GM12801 (cell line): ENCODE measurements around the gene SLC9A7.

Experiments used
- TF ChIP-seq, protein P1 (sequence below): IDR thresholded peaks from one replicate; pipeline ENCODE4 v1.5.1; 2011; ENCODE audit warnings: control low read depth; ENCODE audit not compliant: insufficient read length; ENCODE audit errors: extremely low read depth

The SLC9A7 gene

DNA sequence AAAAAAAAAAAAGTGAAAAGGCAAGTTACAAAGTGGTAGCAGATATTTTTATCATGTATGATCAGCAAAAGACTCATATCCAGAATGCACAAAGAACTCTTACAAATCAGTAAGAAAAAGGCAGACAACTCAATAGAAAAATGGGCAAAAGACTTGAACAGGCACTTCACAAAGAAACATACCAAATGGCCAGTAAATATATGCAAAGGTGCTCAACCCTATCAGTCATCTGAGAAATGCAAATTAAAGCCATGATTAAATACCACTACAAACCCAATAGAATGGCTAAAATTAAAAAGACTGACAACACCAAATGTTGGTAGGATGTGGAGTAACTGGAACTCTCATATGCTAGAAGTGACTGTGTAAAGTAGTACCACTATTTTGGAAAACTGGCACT is 140.0 kb downstream of the SLC9A7 start:
- TF ChIP-seq, protein P1, sequence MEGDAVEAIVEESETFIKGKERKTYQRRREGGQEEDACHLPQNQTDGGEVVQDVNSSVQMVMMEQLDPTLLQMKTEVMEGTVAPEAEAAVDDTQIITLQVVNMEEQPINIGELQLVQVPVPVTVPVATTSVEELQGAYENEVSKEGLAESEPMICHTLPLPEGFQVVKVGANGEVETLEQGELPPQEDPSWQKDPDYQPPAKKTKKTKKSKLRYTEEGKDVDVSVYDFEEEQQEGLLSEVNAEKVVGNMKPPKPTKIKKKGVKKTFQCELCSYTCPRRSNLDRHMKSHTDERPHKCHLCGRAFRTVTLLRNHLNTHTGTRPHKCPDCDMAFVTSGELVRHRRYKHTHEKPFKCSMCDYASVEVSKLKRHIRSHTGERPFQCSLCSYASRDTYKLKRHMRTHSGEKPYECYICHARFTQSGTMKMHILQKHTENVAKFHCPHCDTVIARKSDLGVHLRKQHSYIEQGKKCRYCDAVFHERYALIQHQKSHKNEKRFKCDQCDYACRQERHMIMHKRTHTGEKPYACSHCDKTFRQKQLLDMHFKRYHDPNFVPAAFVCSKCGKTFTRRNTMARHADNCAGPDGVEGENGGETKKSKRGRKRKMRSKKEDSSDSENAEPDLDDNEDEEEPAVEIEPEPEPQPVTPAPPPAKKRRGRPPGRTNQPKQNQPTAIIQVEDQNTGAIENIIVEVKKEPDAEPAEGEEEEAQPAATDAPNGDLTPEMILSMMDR: no peak

- TF ChIP-seq, protein P1: no peak
These were observed 141.0 kb downstream of the SLC9A7 start for GRCh38 chrX:46617906-46618305.

DNA sequence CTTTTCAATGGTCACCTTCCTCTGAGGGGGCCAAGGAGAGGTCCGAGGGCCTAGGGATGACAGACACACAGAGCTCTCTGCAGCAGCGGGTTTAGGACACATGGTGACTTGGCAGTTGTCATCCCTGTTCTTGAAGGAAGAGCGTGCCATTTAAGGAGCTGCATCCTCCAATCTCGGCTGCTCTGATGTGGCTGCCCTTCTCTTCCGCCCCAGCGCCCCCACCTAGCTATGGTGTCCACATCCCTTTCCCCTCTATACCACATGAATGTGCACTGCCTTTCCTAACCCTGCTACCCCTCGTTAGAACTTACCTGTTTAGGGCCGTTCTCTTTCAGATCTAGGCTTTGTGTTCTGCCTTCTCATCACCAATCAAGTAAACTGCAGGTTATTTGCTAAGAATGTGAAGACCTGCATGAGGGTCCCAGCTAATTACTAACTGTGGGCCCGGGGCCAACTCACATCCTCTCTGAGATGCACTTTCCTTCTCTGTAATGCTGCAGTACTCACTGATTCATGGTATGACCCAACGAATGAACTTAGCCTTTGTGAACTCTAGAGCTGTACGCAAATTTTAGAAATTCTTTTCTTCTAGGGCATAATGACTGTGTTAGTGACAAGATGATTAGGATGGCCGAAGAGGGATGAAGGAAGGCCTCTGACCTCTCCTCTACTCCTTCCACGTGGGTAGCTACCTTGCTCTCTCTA is 147.1 kb downstream of the SLC9A7 start:
- TF ChIP-seq, protein P1: no peak

GRCh38 chrX:46610070-46610658 is 148.8 kb downstream of the SLC9A7 start:
- TF ChIP-seq, protein P1: no peak

- TF ChIP-seq, protein P1: no peak
These were observed 151.0 kb downstream of the SLC9A7 start for GRCh38 chrX:46607916-46608315.

DNA sequence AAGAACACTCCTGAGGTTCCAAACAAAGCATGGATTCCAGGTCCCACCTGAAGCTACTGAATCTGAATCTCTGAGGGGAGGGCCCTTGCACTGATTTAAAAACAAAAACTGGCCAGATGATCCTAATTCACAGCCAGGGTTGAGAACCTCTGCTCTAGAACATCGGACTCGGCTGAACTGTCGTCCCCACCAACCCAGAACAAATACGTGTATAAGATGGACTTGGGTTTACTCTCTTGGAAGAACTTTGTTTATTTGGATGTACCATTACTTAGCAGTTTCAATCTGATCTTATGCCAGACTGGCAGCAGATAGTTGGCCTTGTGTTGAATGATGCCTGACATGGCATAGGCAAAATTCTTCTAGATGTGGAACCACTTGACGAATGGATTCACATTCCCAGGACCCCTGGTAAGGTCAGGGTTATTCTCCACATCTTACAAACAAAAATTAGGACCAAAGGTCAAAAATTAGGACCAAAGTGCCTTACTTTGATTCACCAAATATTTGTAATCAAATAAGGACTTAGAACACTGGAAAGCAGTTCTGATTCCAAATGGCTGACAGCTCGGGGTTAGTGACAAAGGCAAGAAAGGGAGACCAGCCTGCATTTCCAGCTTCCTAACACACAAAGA is 156.3 kb downstream of the SLC9A7 start:
- TF ChIP-seq, protein P1: no peak

DNA sequence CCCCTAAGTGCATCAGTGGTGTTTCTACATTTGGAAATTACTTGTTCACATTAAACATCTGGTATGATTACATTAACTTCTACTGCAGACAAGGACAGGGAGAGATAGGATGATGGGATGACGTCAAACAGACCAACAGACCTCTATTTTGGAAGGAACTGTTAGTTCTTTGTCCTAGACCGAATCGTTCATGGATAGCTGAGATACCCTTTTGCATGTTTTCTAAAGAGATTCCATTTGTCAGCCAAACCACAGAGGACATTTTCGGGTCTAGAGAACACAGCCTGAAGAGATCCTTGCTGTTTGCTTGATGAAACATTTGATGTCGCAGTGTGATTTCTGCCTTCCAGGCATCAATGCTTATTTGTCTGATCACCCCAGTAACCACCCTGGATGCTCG is 157.6 kb downstream of the SLC9A7 start:
- TF ChIP-seq, protein P1: no peak
